ENCODE results near the gene IZUMO4. TPM values are rescaled to one million over a fixed set of nuclear protein-coding genes. Genes with fewer than 3 reads are reported as not detected.

The IZUMO4 gene
- total RNA-seq, 4 donors from 2014 or later: 0.93 to 1.4 TPM; not detected in 2

GRCh38 chr19:2100719-2101061, 4.0 kb downstream of the IZUMO4 start:
- H3K27me3 ChIP-seq: no peaks in the 10 kb centered on the region
- no peak overlapping the region for H3K4me3 ChIP-seq
- peaks cover 0 to 34% of the 10 kb centered on the region in 2 donors for H3K36me3 ChIP-seq
- no peaks in the 10 kb centered on the region for H3K9me3 ChIP-seq
- TF ChIP-seq POLR2A (IDR thresholded peaks at IDR 0.05) (no peak), CTCF (IDR thresholded peaks at IDR 0.05 in 4 of 5, conservative IDR thresholded peaks at IDR 0.05 in 1 of 5) (no peak)
- no peak for ATAC-seq
- in situ Hi-C loops (cut with MboI; ENCODE audit: low sequenced_read_pairs in 4 of 4): no loop called here
- peaks cover 8 to 11% of the 10 kb centered on the region in 2 donors for H3K4me1 ChIP-seq
- intact Hi-C loops (cut with DNase I; ENCODE audit: low total_unique reads): no loop called here
- no peak for DNase-seq
- no peak overlapping the region for H3K27ac ChIP-seq

- DNase-seq (no peak), ATAC-seq (no peak)
- H3K27ac ChIP-seq: no peak overlapping the region
- in situ Hi-C loops (cut with MboI; ENCODE audit: low sequenced_read_pairs in 4 of 4) (no loop called here), intact Hi-C loops (cut with DNase I; ENCODE audit: low total_unique reads) (no loop called here)
- no peaks in the 10 kb centered on the region for H3K27me3 ChIP-seq
- no peak overlapping the region for H3K4me3 ChIP-seq
- H3K4me1 ChIP-seq: peaks cover 8 to 10% of the 10 kb centered on the region in 2 donors
- no peaks in the 10 kb centered on the region for H3K9me3 ChIP-seq
- peaks cover 0 to 44% of the 10 kb centered on the region in 2 donors for H3K36me3 ChIP-seq
- no peak for TF ChIP-seq CTCF (IDR thresholded peaks at IDR 0.05 in 4 of 5, conservative IDR thresholded peaks at IDR 0.05 in 1 of 5)
- TF ChIP-seq POLR2A (IDR thresholded peaks at IDR 0.05): no peak
Observed at GRCh38 chr19:2101417-2102335, 5.0 kb downstream of the IZUMO4 start.

GRCh38 chr19:2103045-2103707, 6.5 kb downstream of the IZUMO4 start:
- intact Hi-C loops (cut with DNase I; ENCODE audit: low total_unique reads): no loop called here
- H3K36me3 ChIP-seq: peaks cover 0 to 51% of the 10 kb centered on the region in 2 donors
- no peak for DNase-seq
- H3K27ac ChIP-seq: no peak overlapping the region
- H3K4me3 ChIP-seq: no peak overlapping the region
- no peaks in the 10 kb centered on the region for H3K9me3 ChIP-seq
- no peaks in the 10 kb centered on the region for H3K27me3 ChIP-seq
- in situ Hi-C loops (cut with MboI; ENCODE audit: low sequenced_read_pairs in 4 of 4): no loop called here
- TF ChIP-seq POLR2A (IDR thresholded peaks at IDR 0.05): no peak
- TF ChIP-seq CTCF (IDR thresholded peaks at IDR 0.05 in 4 of 5, conservative IDR thresholded peaks at IDR 0.05 in 1 of 5): no peak
- no peaks in the 10 kb centered on the region for H3K4me1 ChIP-seq
- no peak for ATAC-seq

GRCh38 chr19:2108251-2109016, 11.7 kb downstream of the IZUMO4 start:
- Histone ChIP-seq H3K4me1 (no peaks in the 10 kb centered on the region), H3K9me3 (no peaks in the 10 kb centered on the region), H3K27ac (no peak overlapping the region), H3K36me3 (peaks cover 0 to 79% of the 10 kb centered on the region in 2 donors), H3K4me3 (no peak overlapping the region), H3K27me3 (no peaks in the 10 kb centered on the region)
- ATAC-seq (no peak), DNase-seq (no peak)
- in situ Hi-C loops (cut with MboI; ENCODE audit: low sequenced_read_pairs in 4 of 4) (no loop called here), intact Hi-C loops (cut with DNase I; ENCODE audit: low total_unique reads) (no loop called here)
- TF ChIP-seq CTCF (IDR thresholded peaks at IDR 0.05 in 4 of 5, conservative IDR thresholded peaks at IDR 0.05 in 1 of 5) (no peak), POLR2A (IDR thresholded peaks at IDR 0.05) (no peak)

Measured in gastrocnemius medialis (tissue), 4 donors.